Epithelial cell of esophagus (primary cell): ENCODE data around the gene MTFP1.
"Not testable (repeated sequence)": the region's sequence is repeated elsewhere in the genome, so short reads cannot be mapped to it uniquely, and the experiment has no call there.

ENCODE experiments used
- DNase-seq: peaks from one replicate; pipeline ENCODE4 v3.0.0; 2010; ENCODE audit warnings: low read depth
- H3K4me3 ChIP-seq: 2 replicates; pipeline ENCODE4 v1.5.1; 2011; ENCODE audit warnings: mild to moderate bottlenecking, low read length, control low read depth
- CTCF ChIP-seq: IDR thresholded peaks from 2 replicates; pipeline ENCODE4 v1.5.1; 2011; ENCODE audit warnings: low read depth, mild to moderate bottlenecking, low read length, control low read depth, inconsistent platforms; ENCODE audit not compliant: insufficient read depth; ENCODE audit errors: missing control alignments

MTFP1 gene

DNA sequence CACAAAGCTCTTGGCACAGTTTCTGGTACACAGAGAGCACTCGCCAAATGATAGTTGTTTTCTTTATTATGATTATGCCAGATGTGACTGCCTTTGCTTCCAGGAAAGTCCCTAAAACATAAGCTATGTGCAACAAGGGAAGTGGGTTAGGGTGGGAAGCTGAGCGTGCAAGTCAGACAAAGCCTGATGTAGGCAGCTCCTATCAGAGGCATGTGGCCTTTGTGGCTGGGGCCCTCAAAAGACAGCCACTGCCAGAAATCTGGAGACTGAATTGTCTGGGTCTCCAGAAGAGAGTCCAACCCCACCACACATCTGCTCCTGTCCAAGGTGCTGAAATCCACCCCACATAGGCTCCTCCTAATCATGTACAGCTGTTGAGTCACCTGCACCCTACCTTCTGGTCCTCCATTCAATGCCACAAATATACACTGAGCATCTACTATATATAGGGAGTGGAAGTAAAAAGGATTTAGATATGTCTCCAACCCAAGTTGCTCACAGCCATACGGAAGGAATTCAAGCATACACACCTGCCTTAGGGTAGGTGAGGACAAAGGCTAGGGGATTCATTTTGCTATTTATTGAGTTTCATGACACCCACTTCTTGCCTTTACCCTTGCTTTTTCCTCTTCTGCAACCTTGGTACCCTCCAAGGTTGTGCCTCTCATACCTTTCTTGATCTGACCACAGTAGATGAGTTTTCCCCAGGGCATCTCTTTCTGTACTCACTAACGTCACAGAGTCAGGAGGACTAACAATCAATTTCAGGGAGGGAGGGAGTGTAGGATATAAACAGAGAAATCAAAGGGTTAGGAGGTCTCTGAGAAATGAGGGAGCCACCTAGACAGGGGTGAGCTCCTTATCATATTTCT is 33.8 kb downstream of the MTFP1 start:
- no peak for TF ChIP-seq CTCF
- H3K4me3 ChIP-seq: no peak overlapping the region
- DNase-seq: peak; percentile 58

DNA sequence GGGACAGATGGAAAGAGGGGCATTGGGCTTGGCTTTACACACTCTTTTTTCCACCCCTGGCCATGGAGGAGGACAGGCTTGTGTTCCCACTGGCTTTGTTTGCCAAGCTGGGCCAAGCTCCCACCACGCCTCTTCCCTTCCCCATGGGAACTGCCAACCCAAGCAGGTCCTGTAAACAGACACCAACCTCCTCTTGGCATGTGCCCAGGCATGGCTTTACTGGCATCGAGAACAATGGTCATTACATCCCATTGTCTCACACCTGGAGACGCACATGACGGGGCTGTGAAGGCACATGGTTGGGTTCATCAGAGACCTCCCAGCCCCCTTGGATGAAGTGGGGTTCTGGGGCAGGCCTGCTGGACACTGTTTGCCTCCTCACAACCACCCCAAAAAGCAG is 34.6 kb downstream of the MTFP1 start:
- DNase-seq: no peak
- no peak overlapping the region for H3K4me3 ChIP-seq
- no peak for TF ChIP-seq CTCF

- DNase-seq, H3K4me3 ChIP-seq: not testable (repeated sequence)
These were observed 35.0 kb downstream of the MTFP1 start for GRCh38 chr22:30460555-30460954.

DNA sequence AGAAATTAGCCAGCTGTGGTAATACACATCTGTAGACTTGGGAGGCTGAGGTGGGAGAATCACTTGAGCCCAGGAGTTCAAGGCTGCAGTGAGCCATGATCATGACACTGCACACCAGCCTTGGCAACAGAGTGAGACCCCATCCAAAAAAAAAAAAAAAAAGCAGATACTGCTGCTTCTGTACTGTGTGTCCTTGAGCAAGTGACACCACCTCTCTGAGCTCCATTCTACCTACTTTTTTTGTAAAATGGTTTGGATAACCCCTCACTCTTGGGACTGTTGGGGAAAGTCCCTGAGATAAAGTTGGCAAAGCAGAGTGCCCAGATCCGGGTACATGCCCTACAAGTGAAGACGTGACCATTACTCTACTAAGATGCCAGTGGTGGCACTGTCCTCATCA is 43.6 kb downstream of the MTFP1 start:
- no peak for DNase-seq
- TF ChIP-seq CTCF: no peak
- H3K4me3 ChIP-seq: no peak overlapping the region

DNA sequence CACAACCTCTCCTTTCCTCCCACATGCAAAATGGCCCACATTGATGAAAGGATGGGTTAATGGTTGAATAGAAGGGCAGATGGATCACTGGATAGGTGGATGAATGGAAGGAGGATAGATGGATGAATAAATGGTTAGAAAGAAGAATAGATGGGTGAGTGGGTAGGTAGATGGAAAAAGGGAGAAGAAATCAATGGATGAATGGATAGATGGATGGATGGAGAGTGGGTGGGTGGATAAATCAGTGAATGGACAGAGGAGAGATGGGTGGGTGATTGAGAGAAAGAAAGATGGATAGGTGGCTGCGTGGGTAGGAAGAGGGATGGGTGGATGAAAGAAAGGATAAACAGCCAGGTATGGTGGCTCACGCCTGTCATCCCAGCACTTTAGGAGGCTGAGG is 45.1 kb downstream of the MTFP1 start:
- DNase-seq: no peak
- no peak overlapping the region for H3K4me3 ChIP-seq
- no peak for TF ChIP-seq CTCF

- no peak within 1 kb of the TSS for H3K4me3 ChIP-seq
- DNase-seq: no peak
- TF ChIP-seq CTCF: no peak
These were observed 46.2 kb downstream of the MTFP1 start, which contains the start of gene SEC14L3 for GRCh38 chr22:30471616-30472318. SEC14L3 (minus strand) TSS chr22:30472017; CDS start chr22:30471958, 59 bp downstream.

DNA sequence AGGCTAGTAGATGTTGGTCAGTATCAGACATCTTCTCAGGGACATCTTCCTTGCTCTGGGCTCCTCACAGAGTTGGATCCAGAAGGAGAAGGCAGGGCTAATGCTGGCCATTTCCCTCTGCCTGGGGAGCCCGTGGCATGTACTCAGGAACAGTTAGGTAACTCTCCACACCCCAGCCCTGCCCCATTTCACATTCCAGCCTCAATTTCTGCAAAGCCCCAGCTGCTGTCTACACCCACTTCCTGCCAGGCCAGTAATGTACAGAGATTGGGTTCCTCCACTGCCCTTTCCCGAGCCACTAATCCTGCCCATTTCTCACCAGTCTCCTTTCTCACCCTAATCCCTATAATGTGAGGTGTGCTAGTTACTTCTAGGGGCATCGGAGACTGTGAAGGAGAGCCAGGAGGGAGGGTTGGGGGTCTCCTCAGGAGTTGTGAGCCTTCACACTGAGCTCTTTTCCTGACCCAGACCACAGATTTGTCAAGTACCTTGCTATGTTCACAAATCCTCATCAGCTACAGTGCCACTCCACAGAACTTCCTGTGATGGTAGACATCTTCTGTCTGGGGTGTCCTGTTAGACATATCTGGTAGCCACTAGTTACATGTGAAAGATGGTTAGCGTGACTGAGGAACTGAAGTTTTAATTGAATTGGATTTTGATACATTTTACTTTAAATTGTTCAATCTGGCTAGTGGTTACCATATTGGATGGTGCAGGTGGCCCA is 47.6 kb downstream of the MTFP1 start:
- no peak for TF ChIP-seq CTCF
- peak; percentile 59 for DNase-seq
- no peak overlapping the region for H3K4me3 ChIP-seq
